Measurements from ENCODE around the gene FBXO11. TPM values are rescaled to one million over a fixed set of nuclear protein-coding genes. Genes with fewer than 3 reads are reported as not detected.

FBXO11 gene
- total RNA-seq, 1 donor from 2014 or later: 35.8 TPM

DNA sequence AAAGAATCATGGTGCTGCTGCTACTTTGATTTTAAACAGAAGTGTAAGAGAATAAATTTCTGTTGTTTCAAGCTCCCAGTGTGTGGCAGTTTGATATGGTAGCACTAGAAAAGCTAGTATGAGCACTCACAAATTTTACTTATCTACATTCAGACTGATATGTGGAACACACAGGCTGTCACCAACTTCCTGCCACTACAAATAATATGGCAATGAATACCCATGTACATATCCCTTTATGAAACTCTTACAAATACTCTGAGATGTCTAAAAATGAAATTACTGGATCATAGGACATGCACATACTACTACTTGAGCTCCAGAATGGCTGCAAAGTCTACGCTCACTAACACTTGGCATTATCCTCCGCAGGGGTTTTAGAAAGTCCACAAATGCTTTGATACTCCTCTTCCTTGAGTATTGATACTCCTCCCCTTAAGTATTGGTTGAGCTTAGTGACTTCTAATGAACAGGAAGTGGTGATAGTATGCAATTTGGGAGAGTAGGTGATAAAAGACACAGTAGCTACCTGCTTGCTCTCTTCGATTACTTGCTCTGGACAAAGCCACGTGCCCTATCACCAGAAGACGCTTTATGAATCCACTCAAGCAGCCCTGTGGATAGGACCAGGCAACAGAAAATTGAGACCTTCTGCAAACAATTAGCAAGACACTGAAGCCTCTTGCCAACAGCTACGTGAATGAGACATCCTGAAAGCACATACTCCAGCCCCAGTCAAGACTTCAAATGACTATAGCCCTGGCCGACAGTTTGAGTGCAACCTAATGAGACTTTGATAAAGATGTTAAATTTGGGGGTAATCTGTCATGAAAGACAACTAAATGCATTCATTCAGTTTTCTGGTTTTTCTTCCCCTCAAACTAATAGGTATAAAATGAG lies 35.4 kb downstream of the FBXO11 start:
- no peaks in the 10 kb centered on the region for H3K27me3 ChIP-seq
- no peak overlapping the region for H3K27ac ChIP-seq
- TF ChIP-seq POLR2A (IDR thresholded peaks at IDR 0.05) (no peak), POLR2AphosphoS5 (IDR thresholded peaks at IDR 0.05; ENCODE audit: insufficient read depth in 1 of 2, low read depth in 1 of 2) (no peak)
- TF ChIP-seq, protein P1, sequence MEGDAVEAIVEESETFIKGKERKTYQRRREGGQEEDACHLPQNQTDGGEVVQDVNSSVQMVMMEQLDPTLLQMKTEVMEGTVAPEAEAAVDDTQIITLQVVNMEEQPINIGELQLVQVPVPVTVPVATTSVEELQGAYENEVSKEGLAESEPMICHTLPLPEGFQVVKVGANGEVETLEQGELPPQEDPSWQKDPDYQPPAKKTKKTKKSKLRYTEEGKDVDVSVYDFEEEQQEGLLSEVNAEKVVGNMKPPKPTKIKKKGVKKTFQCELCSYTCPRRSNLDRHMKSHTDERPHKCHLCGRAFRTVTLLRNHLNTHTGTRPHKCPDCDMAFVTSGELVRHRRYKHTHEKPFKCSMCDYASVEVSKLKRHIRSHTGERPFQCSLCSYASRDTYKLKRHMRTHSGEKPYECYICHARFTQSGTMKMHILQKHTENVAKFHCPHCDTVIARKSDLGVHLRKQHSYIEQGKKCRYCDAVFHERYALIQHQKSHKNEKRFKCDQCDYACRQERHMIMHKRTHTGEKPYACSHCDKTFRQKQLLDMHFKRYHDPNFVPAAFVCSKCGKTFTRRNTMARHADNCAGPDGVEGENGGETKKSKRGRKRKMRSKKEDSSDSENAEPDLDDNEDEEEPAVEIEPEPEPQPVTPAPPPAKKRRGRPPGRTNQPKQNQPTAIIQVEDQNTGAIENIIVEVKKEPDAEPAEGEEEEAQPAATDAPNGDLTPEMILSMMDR (IDR thresholded peaks at IDR 0.05): no peak

DNA sequence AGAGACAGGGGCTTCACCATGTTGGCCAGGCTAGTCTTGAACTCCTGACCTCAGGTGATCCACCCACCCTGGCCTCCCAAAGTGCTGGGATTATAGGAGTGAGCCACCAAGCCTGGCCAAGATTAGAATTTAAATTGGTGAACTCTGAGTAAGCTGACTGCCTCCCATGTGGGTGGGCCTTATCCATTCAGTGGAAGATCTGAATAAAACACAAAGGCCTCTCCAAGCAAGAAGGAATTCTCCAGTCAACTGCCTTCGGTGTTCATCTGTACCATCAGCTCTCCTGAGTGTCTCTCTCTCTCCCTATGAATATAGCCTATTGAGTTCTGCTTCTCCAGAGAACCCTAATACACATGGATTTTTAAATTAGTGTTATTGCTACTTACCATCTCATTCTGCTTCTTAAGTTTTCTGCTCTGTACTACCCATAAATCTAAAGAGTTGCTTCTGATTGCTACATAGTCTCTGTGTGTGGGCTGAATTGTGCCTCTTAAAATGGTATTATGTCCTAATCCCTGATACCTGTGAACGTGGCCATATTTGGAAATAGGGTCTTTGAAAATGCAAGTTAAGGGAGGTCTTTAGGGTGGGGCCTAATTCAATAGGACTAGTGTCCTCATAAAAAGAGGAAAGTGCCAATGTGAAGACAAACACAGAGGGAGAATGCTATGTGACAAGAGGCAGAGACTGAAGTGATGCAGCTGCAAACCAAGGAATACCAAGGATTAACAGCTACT lies 36.3 kb downstream of the FBXO11 start:
- intact Hi-C loops (cut with DNase I): no loop called here
- TF ChIP-seq POLR2A (IDR thresholded peaks at IDR 0.05): no peak
- TF ChIP-seq POLR2AphosphoS5 (IDR thresholded peaks at IDR 0.05; ENCODE audit: insufficient read depth in 1 of 2, low read depth in 1 of 2): no peak
- TF ChIP-seq, protein P1 (IDR thresholded peaks at IDR 0.05): no peak
- Histone ChIP-seq H3K4me3 (no peak overlapping the region), H3K36me3 (peaks cover 0 to 5% of the 10 kb centered on the region in 2 donors), H3K27me3 (no peaks in the 10 kb centered on the region), H3K9me3 (no peaks in the 10 kb centered on the region), H3K27ac (no peak overlapping the region), H3K4me1 (peaks cover 71% of the 10 kb centered on the region)
- DNase-seq (ENCODE audit: extremely low spot score in 2 of 2): no peak

More for the DNA sequence above, 35.4 kb downstream of the FBXO11 start:
- DNase-seq (ENCODE audit: extremely low spot score in 2 of 2): no peak
- Histone ChIP-seq H3K9me3 (no peaks in the 10 kb centered on the region), H3K36me3 (peaks cover 0 to 5% of the 10 kb centered on the region in 2 donors), H3K4me3 (no peak overlapping the region), H3K4me1 (peaks cover 64% of the 10 kb centered on the region)
- intact Hi-C loops (cut with DNase I): no loop called here

- Histone ChIP-seq H3K9me3 (no peaks in the 10 kb centered on the region), H3K27me3 (no peaks in the 10 kb centered on the region), H3K27ac (no peak overlapping the region), H3K4me1 (peaks cover 80% of the 10 kb centered on the region), H3K36me3 (peaks cover 0 to 5% of the 10 kb centered on the region in 2 donors), H3K4me3 (no peak overlapping the region)
- intact Hi-C loops (cut with DNase I): no loop called here
- TF ChIP-seq POLR2AphosphoS5 (IDR thresholded peaks at IDR 0.05; ENCODE audit: insufficient read depth in 1 of 2, low read depth in 1 of 2) (no peak), POLR2A (IDR thresholded peaks at IDR 0.05) (no peak)
- TF ChIP-seq, protein P1 (IDR thresholded peaks at IDR 0.05): no peak
- no peak for DNase-seq (ENCODE audit: extremely low spot score in 2 of 2)
Observed at GRCh38 chr2:47868611-47869352, 37.5 kb downstream of the FBXO11 start.

DNA sequence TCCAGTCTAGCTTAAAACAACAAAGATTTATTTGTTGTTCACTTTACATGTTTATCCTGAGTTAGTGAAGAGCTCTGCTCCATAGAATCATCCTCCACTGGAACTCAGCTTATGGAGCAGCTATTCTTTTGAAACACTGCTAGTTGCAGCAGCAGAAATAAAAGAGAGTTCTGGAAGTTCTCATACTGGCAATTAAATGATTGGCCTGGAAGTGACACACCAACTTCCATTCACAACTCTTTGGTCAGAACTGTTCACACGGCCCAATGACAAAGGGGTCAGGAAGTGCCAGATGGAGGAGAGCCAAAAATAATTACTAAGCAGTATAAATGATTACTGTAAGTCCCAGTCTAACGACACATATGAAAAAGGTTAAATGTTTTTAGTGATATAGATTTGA lies 39.1 kb downstream of the FBXO11 start:
- no peak for DNase-seq (ENCODE audit: extremely low spot score in 2 of 2)
- intact Hi-C loops (cut with DNase I): no loop called here
- Histone ChIP-seq H3K9me3 (no peaks in the 10 kb centered on the region), H3K27ac (peak overlapping the region; percentile 40), H3K36me3 (peaks cover 0 to 2% of the 10 kb centered on the region in 2 donors), H3K27me3 (no peaks in the 10 kb centered on the region), H3K4me3 (no peak overlapping the region), H3K4me1 (peaks cover 68% of the 10 kb centered on the region)
- peak in 1 of 2 donors; percentile 70 for TF ChIP-seq POLR2AphosphoS5 (IDR thresholded peaks at IDR 0.05; ENCODE audit: insufficient read depth in 1 of 2, low read depth in 1 of 2)
- TF ChIP-seq, protein P1 (IDR thresholded peaks at IDR 0.05): no peak
